B cell (primary cell): Measurements from ENCODE around the gene PPT1.

Experiments
- CTCF ChIP-seq: fragments of 200-600 bp; IDR thresholded peaks from one replicate; pipeline ENCODE4 v1.8.0; 2022; ENCODE audit warnings: antibody characterized with exemption, mild to moderate bottlenecking
- EZH2 ChIP-seq: IDR thresholded peaks from 2 replicates; pipeline ENCODE4 v1.6.1; 2012; ENCODE audit warnings: borderline replicate concordance, low read depth, mild to moderate bottlenecking, moderate library complexity, low read length; ENCODE audit not compliant: insufficient read depth, poor library complexity, severe bottlenecking

- TF ChIP-seq CTCF, result no peak
- no peak for TF ChIP-seq EZH2
Measured at GRCh38 chr1:40067851-40068250, 29.2 kb downstream of the PPT1 start.
